ENCODE data around the gene C6orf163. TPM values are rescaled to one million over a fixed set of nuclear protein-coding genes. Genes with fewer than 3 reads are reported as not detected.

Gene C6orf163
- total and polyA plus RNA-seq, 2 experiments from 2014 or later: 2.3 to 5.4 TPM

DNA sequence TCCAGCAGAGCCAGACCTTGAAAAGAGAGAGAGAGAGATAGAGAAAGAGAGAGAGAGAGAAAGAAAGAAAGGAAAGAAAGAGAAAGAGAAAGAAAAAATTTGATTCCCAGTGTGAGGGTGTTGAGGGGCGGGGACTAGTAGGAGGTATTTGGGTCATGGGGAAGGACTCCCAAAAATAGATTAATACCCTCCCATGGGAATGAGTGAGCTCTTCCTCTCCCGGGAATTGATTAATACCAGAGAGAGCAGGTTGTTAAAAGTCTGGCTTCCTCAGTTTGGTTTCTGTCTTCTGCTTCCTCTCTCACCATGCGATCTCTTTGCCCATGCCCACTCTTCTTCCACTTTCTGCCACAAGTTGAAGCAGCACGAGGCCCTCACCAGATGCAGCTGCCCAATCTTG lies 34.3 kb downstream of the C6orf163 start:
- no peak overlapping the region for H3K27ac ChIP-seq (ENCODE audit: low read depth)
- peaks cover 2% of the 10 kb centered on the region; the same call in 2 of the 3 replicates for H3K9me3 Mint-ChIP-seq
- H3K4me3 Mint-ChIP-seq: no peak overlapping the region
- H3F3A ChIP-seq (replicated peaks; ENCODE audit: low read depth): no peaks in the 10 kb centered on the region
- no peaks in the 10 kb centered on the region for H3K36me3 Mint-ChIP-seq (ENCODE audit: low read depth)
- no peak for ATAC-seq
- H3K27ac Mint-ChIP-seq: no peak overlapping the region; the same call in 1 of the 2 replicates
- no peaks in the 10 kb centered on the region for H3K9me2 ChIP-seq (ENCODE audit: insufficient read depth)
- H3K79me2 ChIP-seq (replicated peaks; ENCODE audit: insufficient read depth): no peaks in the 10 kb centered on the region
- TF ChIP-seq ZNF331 (CRISPR knock-in tag; IDR thresholded peaks at IDR 0.05; ENCODE audit: low read depth) (no peak), JUNB (IDR thresholded peaks at IDR 0.05; ENCODE audit: unreplicated experiment) (no peak), EZH2phosphoT487 (IDR thresholded peaks at IDR 0.05; ENCODE audit: unreplicated experiment) (no peak), EZH2 (IDR thresholded peaks at IDR 0.05; ENCODE audit: low read depth, unreplicated experiment) (no peak), ZNF114 (CRISPR knock-in tag; IDR thresholded peaks at IDR 0.05) (no peak), STAT1 (IDR thresholded peaks at IDR 0.05; ENCODE audit: unreplicated experiment) (no peak), CREB1 (CRISPR knock-in tag; IDR thresholded peaks at IDR 0.05; ENCODE audit: low read depth) (no peak), REST (IDR thresholded peaks at IDR 0.05; ENCODE audit: unreplicated experiment) (no peak), POLR2AphosphoS5 (IDR thresholded peaks at IDR 0.05; ENCODE audit: low read depth) (no peak), CTCF (conservative IDR thresholded peaks at IDR 0.05; ENCODE audit: low read depth in 2 of 2) (no peak), ETS1 (IDR thresholded peaks at IDR 0.05) (no peak), NANOG (IDR thresholded peaks at IDR 0.05; ENCODE audit: borderline replicate concordance) (no peak)
- TF ChIP-seq, protein P1, sequence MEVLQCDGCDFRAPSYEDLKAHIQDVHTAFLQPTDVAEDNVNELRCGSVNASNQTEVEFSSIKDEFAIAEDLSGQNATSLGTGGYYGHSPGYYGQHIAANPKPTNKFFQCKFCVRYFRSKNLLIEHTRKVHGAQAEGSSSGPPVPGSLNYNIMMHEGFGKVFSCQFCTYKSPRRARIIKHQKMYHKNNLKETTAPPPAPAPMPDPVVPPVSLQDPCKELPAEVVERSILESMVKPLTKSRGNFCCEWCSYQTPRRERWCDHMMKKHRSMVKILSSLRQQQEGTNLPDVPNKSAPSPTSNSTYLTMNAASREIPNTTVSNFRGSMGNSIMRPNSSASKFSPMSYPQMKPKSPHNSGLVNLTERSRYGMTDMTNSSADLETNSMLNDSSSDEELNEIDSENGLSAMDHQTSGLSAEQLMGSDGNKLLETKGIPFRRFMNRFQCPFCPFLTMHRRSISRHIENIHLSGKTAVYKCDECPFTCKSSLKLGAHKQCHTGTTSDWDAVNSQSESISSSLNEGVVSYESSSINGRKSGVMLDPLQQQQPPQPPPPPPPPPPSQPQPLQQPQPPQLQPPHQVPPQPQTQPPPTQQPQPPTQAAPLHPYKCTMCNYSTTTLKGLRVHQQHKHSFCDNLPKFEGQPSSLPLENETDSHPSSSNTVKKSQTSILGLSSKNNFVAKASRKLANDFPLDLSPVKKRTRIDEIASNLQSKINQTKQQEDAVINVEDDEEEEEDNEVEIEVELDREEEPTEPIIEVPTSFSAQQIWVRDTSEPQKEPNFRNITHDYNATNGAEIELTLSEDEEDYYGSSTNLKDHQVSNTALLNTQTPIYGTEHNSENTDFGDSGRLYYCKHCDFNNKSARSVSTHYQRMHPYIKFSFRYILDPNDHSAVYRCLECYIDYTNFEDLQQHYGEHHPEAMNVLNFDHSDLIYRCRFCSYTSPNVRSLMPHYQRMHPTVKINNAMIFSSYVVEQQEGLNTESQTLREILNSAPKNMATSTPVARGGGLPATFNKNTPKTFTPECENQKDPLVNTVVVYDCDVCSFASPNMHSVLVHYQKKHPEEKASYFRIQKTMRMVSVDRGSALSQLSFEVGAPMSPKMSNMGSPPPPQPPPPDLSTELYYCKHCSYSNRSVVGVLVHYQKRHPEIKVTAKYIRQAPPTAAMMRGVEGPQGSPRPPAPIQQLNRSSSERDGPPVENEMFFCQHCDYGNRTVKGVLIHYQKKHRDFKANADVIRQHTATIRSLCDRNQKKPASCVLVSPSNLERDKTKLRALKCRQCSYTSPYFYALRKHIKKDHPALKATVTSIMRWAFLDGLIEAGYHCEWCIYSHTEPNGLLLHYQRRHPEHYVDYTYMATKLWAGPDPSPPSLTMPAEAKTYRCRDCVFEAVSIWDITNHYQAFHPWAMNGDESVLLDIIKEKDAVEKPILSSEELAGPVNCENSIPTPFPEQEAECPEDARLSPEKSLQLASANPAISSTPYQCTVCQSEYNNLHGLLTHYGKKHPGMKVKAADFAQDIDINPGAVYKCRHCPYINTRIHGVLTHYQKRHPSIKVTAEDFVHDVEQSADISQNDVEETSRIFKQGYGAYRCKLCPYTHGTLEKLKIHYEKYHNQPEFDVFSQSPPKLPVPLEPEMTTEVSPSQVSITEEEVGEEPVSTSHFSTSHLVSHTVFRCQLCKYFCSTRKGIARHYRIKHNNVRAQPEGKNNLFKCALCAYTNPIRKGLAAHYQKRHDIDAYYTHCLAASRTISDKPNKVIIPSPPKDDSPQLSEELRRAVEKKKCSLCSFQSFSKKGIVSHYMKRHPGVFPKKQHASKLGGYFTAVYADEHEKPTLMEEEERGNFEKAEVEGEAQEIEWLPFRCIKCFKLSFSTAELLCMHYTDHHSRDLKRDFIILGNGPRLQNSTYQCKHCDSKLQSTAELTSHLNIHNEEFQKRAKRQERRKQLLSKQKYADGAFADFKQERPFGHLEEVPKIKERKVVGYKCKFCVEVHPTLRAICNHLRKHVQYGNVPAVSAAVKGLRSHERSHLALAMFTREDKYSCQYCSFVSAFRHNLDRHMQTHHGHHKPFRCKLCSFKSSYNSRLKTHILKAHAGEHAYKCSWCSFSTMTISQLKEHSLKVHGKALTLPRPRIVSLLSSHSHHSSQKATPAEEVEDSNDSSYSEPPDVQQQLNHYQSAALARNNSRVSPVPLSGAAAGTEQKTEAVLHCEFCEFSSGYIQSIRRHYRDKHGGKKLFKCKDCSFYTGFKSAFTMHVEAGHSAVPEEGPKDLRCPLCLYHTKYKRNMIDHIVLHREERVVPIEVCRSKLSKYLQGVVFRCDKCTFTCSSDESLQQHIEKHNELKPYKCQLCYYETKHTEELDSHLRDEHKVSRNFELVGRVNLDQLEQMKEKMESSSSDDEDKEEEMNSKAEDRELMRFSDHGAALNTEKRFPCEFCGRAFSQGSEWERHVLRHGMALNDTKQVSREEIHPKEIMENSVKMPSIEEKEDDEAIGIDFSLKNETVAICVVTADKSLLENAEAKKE (CRISPR knock-in tag; IDR thresholded peaks at IDR 0.05): no peak
- peak overlapping the region; percentile 87 for H2AFZ ChIP-seq
- DNase-seq (ENCODE audit: low spot score): no peak
- no peak overlapping the region for H3K4me2 ChIP-seq
- H3K4me1 ChIP-seq (ENCODE audit: insufficient read depth): peaks cover 7% of the 10 kb centered on the region; the same call in 1 of the 2 replicates
- H4K20me1 ChIP-seq (replicated peaks; ENCODE audit: insufficient read depth): no peaks in the 10 kb centered on the region
- no peaks in the 10 kb centered on the region for H3K27me3 ChIP-seq (ENCODE audit: insufficient read depth)
- H3K36me3 ChIP-seq (ENCODE audit: insufficient read depth): no peaks in the 10 kb centered on the region
- H3K27me3 Mint-ChIP-seq (ENCODE audit: insufficient read depth, low read depth, poor library complexity): no peaks in the 10 kb centered on the region
- H3K4me1 Mint-ChIP-seq: peaks cover 6% of the 10 kb centered on the region; the same call in 1 of the 3 replicates
- H3K4me3 ChIP-seq: no peak overlapping the region

Measured in GM23338 (cell line).